Uterus (tissue), 2 donors: Measurements from ENCODE around the gene KCNJ18.
"Not testable (repeated sequence)": the region's sequence is repeated elsewhere in the genome, so short reads cannot be mapped to it uniquely, and the experiment has no call there.

Experiments
- POLR2A ChIP-seq, 2 donors: fragments of 450-650 bp; IDR thresholded peaks; one replicate each; pipeline ENCODE4 v1.6.1; 2016; ENCODE audit warnings: antibody characterized with exemption in 2 of 2, mild to moderate bottlenecking in 1 of 2, moderate library complexity in 1 of 2
- TF ChIP-seq, protein P1 (sequence below), 4 experiments: fragments of 200-600 bp in 2 of 4; fragments of 450-650 bp in 2 of 4; sonication (generic) in 2 of 4; IDR thresholded peaks; one replicate each; pipeline ENCODE4 v1.5.1; 2016 to 2019; ENCODE audit warnings: antibody characterized with exemption in 4 of 4, mild to moderate bottlenecking in 2 of 4, moderate library complexity in 1 of 4

DNA sequence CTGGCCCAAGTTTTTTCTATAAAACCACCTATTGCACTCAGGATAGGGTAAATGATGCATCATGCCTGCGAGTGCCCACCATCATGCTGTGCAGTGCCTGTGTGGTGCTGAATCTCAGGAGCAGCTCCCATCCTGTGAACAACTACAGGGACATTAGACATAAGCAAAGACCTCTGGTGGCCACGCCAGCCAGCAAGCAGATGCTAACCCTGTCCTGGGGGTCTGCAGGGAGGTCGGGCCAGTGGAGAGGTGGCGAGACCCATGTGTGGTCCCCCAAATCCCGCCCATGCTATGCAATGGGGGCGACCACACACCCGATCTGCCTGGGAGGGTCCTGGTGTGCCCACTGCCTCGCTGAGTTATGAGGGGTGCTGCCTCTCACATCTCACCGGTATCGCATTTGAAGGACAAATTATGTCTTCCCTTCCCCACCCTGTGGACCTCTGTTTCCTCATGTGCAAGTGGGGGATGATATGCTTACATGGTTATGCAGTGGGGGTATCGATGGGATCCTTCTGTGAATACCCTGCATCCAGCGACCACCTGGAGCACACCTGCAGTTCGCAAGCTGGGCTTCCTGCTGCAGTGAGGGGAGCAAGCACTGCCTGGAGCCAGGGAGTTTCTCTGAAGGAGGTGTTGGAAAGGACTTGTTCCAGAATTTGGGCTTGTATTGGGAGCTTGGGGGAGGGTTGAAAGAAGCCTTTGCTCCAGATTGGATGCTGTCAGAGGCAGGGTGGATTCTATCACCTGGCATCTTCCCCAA is 23.4 kb upstream of the KCNJ18 start:
- TF ChIP-seq, protein P1, sequence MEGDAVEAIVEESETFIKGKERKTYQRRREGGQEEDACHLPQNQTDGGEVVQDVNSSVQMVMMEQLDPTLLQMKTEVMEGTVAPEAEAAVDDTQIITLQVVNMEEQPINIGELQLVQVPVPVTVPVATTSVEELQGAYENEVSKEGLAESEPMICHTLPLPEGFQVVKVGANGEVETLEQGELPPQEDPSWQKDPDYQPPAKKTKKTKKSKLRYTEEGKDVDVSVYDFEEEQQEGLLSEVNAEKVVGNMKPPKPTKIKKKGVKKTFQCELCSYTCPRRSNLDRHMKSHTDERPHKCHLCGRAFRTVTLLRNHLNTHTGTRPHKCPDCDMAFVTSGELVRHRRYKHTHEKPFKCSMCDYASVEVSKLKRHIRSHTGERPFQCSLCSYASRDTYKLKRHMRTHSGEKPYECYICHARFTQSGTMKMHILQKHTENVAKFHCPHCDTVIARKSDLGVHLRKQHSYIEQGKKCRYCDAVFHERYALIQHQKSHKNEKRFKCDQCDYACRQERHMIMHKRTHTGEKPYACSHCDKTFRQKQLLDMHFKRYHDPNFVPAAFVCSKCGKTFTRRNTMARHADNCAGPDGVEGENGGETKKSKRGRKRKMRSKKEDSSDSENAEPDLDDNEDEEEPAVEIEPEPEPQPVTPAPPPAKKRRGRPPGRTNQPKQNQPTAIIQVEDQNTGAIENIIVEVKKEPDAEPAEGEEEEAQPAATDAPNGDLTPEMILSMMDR (IDR thresholded peaks at IDR 0.05), result not testable (repeated sequence)
- not testable (repeated sequence) for TF ChIP-seq POLR2A (IDR thresholded peaks at IDR 0.05)
